WTC11 (cell line): ENCODE results near the gene BCL2L11. TPM values are rescaled to one million over a fixed set of nuclear protein-coding genes. Genes with fewer than 3 reads are reported as not detected.

Source experiments
- ATAC-seq: fragments of 200-7000 bp; cut with Tn5 transposase; 2 replicates; pipeline ENCODE4 v1.10.0; 2021; ENCODE audit warnings: mild to moderate bottlenecking, moderate library complexity
- CTCF ChIA-PET: fragments of 300-600 bp; sonication (Branson Sonifier 250); formaldehyde crosslinking; loops from one replicate; lab custom pipeline; 2021; ENCODE audit warnings: antibody characterized with exemption; lab: Charles Lee
- POLR2A ChIA-PET: fragments of 350-600 bp; sonication (Branson Sonifier 250); formaldehyde crosslinking; loops from one replicate; lab custom pipeline; 2021; ENCODE audit warnings: antibody characterized with exemption; lab: Charles Lee
- DNase-seq: peaks from one replicate; pipeline ENCODE4 v3.0.0; 2021; ENCODE audit warnings: low spot score
- H3K27ac Mint-ChIP-seq: 2 replicates; pipeline ENCODE4 v1.8.0; 2021; ENCODE audit warnings: mixed read lengths
- H3K27me3 Mint-ChIP-seq: 2 replicates; pipeline ENCODE4 v1.8.0; 2021; ENCODE audit warnings: low read depth, mild to moderate bottlenecking, moderate library complexity, mixed read lengths
- H3K36me3 Mint-ChIP-seq: 2 replicates; pipeline ENCODE4 v1.8.0; 2021; ENCODE audit warnings: mixed read lengths
- H3K4me1 Mint-ChIP-seq: 2 replicates; pipeline ENCODE4 v1.8.0; 2022; ENCODE audit warnings: mixed read lengths
- H3K4me3 Mint-ChIP-seq: 2 replicates; pipeline ENCODE4 v1.8.0; 2021; ENCODE audit warnings: mild to moderate bottlenecking, moderate library complexity, mixed read lengths
- H3K9me3 Mint-ChIP-seq: 2 replicates; pipeline ENCODE4 v1.8.0; 2021; ENCODE audit warnings: mixed read lengths
- ATF2 ChIP-seq: sonication (generic); formaldehyde crosslinking; IDR thresholded peaks from 2 replicates; pipeline ENCODE4 v1.8.1; 2022; ENCODE audit warnings: low read depth, missing genetic modification reagents, borderline replicate concordance
- CDX4 ChIP-seq: fragments of 250-450 bp; sonication (Bioruptor Pico); IDR thresholded peaks from 2 replicates; pipeline ENCODE4 v1.9.0; 2021; ENCODE audit warnings: moderate library complexity, mild to moderate bottlenecking, inconsistent platforms, borderline replicate concordance
- CREM ChIP-seq: sonication (generic); formaldehyde crosslinking; IDR thresholded peaks from 2 replicates; pipeline ENCODE4 v1.8.1; 2022; ENCODE audit warnings: mild to moderate bottlenecking, missing genetic modification reagents, moderate library complexity
- EMX1 ChIP-seq: fragments of 250-450 bp; sonication (Bioruptor Pico); IDR thresholded peaks from 2 replicates; pipeline ENCODE4 v1.8.0; 2021; ENCODE audit warnings: mild to moderate bottlenecking
- ETV6 ChIP-seq: sonication (generic); formaldehyde crosslinking; IDR thresholded peaks from 2 replicates; pipeline ENCODE4 v1.8.1; 2022; ENCODE audit warnings: mild to moderate bottlenecking, missing genetic modification reagents
- FOXJ3 ChIP-seq: sonication (generic); formaldehyde crosslinking; IDR thresholded peaks from 2 replicates; pipeline ENCODE4 v1.9.0; 2021; ENCODE audit warnings: missing genetic modification reagents, mild to moderate bottlenecking, borderline replicate concordance
- FOXK1 ChIP-seq: sonication (generic); formaldehyde crosslinking; IDR thresholded peaks from 2 replicates; pipeline ENCODE4 v1.8.0; 2022; ENCODE audit warnings: mild to moderate bottlenecking, moderate library complexity, missing genetic modification reagents
- FOXP1 ChIP-seq: sonication (generic); formaldehyde crosslinking; IDR thresholded peaks from 2 replicates; pipeline ENCODE4 v1.8.0; 2022; ENCODE audit warnings: missing genetic modification reagents, mild to moderate bottlenecking, moderate library complexity, borderline replicate concordance
- GRHL2 ChIP-seq: fragments of 250-450 bp; sonication (Bioruptor Pico); IDR thresholded peaks from 2 replicates; pipeline ENCODE4 v1.8.0; 2022; ENCODE audit warnings: mild to moderate bottlenecking, moderate library complexity; ENCODE audit not compliant: insufficient replicate concordance, severe bottlenecking
- MAX ChIP-seq: sonication (generic); formaldehyde crosslinking; IDR thresholded peaks from 2 replicates; pipeline ENCODE4 v1.8.0; 2022; ENCODE audit warnings: mild to moderate bottlenecking, missing genetic modification reagents
- NFYB ChIP-seq: sonication (generic); formaldehyde crosslinking; conservative IDR thresholded peaks from 2 replicates; pipeline ENCODE4 v1.8.0; 2022; ENCODE audit warnings: low read depth, missing genetic modification reagents
- NR2C2 ChIP-seq: sonication (generic); formaldehyde crosslinking; IDR thresholded peaks from 2 replicates; pipeline ENCODE4 v1.8.0; 2022; ENCODE audit warnings: mild to moderate bottlenecking, missing genetic modification reagents
- PRRX2 ChIP-seq: fragments of 250-450 bp; sonication (Bioruptor Pico); IDR thresholded peaks from 2 replicates; pipeline ENCODE4 v1.8.0; 2021; ENCODE audit warnings: mild to moderate bottlenecking
- RELA ChIP-seq: sonication (generic); formaldehyde crosslinking; IDR thresholded peaks from 2 replicates; pipeline ENCODE4 v1.8.1; 2022; ENCODE audit warnings: missing genetic modification reagents, mild to moderate bottlenecking, borderline replicate concordance
- SOX15 ChIP-seq: fragments of 250-450 bp; sonication (Bioruptor Pico); IDR thresholded peaks from 2 replicates; pipeline ENCODE4 v1.9.0; 2021; ENCODE audit warnings: mild to moderate bottlenecking
- TEAD4 ChIP-seq: sonication (generic); formaldehyde crosslinking; IDR thresholded peaks from 2 replicates; pipeline ENCODE4 v1.8.0; 2022; ENCODE audit warnings: mild to moderate bottlenecking, missing genetic modification reagents
- TP53 ChIP-seq: sonication (generic); formaldehyde crosslinking; IDR thresholded peaks from 2 replicates; pipeline ENCODE4 v1.8.1; 2023; ENCODE audit warnings: mild to moderate bottlenecking, missing genetic modification reagents
- ZNF121 ChIP-seq: sonication (generic); formaldehyde crosslinking; IDR thresholded peaks from 2 replicates; pipeline ENCODE4 v1.8.0; 2023; ENCODE audit warnings: missing genetic modification reagents
- ZNF281 ChIP-seq: sonication (generic); formaldehyde crosslinking; IDR thresholded peaks from 2 replicates; pipeline ENCODE4 v1.8.0; 2023; ENCODE audit warnings: mild to moderate bottlenecking, missing genetic modification reagents
- ZNF317 ChIP-seq: sonication (generic); formaldehyde crosslinking; IDR thresholded peaks from 2 replicates; pipeline ENCODE4 v1.8.1; 2023; ENCODE audit warnings: low read depth, mild to moderate bottlenecking, moderate library complexity, missing genetic modification reagents, borderline replicate concordance
- ZNF423 ChIP-seq: fragments of 250-450 bp; sonication (Bioruptor Pico); IDR thresholded peaks from 2 replicates; pipeline ENCODE4 v2.1.2; 2022; ENCODE audit warnings: mild to moderate bottlenecking, moderate library complexity
- total RNA-seq: library from RNA; stranded (reverse); gene quantifications from 3 replicates; pipeline ENCODE4 v1.2.3, GENCODE V29; 2021
- TF ChIP-seq, protein P1 (sequence below): sonication (generic); formaldehyde crosslinking; conservative IDR thresholded peaks from 2 replicates; pipeline ENCODE4 v1.8.1; 2022; ENCODE audit warnings: mild to moderate bottlenecking, missing genetic modification reagents
- TF ChIP-seq, protein P2 (sequence below): fragments of 200-600 bp; IDR thresholded peaks from 2 replicates; pipeline ENCODE4 v1.8.0; 2022; ENCODE audit warnings: antibody characterized with exemption
- TF ChIP-seq, protein P3 (sequence below): sonication (generic); formaldehyde crosslinking; IDR thresholded peaks from 2 replicates; pipeline ENCODE4 v1.8.1; 2023; ENCODE audit warnings: mild to moderate bottlenecking, missing genetic modification reagents, moderate library complexity

BCL2L11 gene
- total RNA-seq, 1 experiment from 2014 or later, result 19.3 TPM

DNA sequence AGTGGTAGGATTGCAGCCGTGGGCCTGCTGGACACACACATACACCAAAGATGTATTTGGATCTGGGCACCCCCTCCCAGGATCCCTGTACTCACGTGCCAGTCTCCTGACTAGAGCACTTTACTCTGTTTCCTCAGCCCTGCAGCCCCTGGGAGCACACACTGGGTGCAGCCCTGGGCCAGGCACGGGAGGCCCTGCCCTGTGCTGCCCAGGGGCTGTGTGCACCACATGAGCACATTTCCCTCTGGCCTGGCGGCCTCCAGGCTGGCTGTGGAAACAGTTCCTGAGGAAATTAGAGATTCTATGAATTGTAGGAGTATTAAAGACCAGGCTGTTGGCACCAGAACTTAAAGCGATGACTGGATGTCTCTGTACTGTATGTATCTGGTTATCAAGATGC lies 45.4 kb downstream of the BCL2L11 start:
- Mint-ChIP-seq H3K4me1 (peaks cover 45% of the 10 kb centered on the region), H3K4me3 (no peak overlapping the region), H3K36me3 (peaks cover 14% of the 10 kb centered on the region), H3K9me3 (no peaks in the 10 kb centered on the region), H3K27me3 (no peaks in the 10 kb centered on the region), H3K27ac (no peak overlapping the region)
- POLR2A ChIA-PET, result no interaction called here
- CTCF ChIA-PET, result no interaction called here
- DNase-seq (no peak), ATAC-seq (no peak)
- TF ChIP-seq CDX4 (CRISPR knock-in tag), result no peak
- TF ChIP-seq ETV6 (CRISPR knock-in tag), result no peak
- TF ChIP-seq ZNF281 (CRISPR knock-in tag), result no peak
- no peak for TF ChIP-seq GRHL2 (CRISPR knock-in tag)
- TF ChIP-seq, protein P1, sequence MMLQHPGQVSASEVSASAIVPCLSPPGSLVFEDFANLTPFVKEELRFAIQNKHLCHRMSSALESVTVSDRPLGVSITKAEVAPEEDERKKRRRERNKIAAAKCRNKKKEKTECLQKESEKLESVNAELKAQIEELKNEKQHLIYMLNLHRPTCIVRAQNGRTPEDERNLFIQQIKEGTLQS, result no peak
- TF ChIP-seq ZNF317 (CRISPR knock-in tag), result no peak
- no peak for TF ChIP-seq ZNF423

DNA sequence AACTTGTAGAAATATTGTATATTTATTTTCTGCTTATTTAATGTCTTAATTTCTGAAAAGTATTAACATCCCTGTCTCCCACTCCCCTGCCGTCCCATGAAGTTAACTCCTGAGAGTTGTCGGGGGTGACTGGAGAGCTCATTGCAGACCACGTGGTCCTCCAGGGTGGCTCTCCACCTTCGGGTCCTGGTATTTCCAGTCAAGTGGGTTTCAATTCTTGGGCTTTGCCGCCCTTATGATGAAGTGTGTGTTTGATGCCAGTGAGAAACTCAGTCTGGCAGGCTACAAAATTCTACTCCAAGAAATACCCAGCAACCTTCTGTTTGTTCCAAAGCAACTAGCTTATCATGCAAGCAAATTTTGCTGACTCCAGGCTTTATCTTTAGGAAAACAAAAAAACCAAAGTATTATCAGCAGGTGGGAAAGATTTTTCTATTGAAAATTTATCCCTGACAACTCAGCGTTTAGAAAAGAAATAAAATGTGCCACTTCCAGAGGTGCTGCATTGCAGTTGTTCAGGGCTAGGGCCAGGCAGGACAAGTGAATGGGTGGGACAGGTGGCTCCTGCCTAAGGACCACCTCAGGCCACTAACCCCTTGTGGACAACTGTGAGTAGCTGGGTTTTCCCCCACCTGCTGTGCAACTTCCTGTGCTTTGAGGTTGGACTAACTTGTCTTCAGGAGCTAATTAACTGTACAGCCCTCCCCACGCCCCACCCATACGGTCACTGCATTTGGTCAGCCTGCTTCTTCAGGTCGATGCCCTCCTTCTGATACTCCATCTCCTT lies 46.6 kb downstream of the BCL2L11 start:
- Mint-ChIP-seq H3K4me1 (peaks cover 45% of the 10 kb centered on the region), H3K4me3 (no peak overlapping the region), H3K9me3 (no peaks in the 10 kb centered on the region), H3K27me3 (no peaks in the 10 kb centered on the region), H3K27ac (0 out of 2 replicates have a peak overlapping the region, but pooled peaks have one; percentile 19), H3K36me3 (peaks cover 14% of the 10 kb centered on the region)
- POLR2A ChIA-PET, result no interaction called here
- ATAC-seq (no peak), DNase-seq (no peak)
- TF ChIP-seq NFYB (CRISPR knock-in tag), result no peak
- no peak for TF ChIP-seq CREM (CRISPR knock-in tag)
- TF ChIP-seq, protein P2, sequence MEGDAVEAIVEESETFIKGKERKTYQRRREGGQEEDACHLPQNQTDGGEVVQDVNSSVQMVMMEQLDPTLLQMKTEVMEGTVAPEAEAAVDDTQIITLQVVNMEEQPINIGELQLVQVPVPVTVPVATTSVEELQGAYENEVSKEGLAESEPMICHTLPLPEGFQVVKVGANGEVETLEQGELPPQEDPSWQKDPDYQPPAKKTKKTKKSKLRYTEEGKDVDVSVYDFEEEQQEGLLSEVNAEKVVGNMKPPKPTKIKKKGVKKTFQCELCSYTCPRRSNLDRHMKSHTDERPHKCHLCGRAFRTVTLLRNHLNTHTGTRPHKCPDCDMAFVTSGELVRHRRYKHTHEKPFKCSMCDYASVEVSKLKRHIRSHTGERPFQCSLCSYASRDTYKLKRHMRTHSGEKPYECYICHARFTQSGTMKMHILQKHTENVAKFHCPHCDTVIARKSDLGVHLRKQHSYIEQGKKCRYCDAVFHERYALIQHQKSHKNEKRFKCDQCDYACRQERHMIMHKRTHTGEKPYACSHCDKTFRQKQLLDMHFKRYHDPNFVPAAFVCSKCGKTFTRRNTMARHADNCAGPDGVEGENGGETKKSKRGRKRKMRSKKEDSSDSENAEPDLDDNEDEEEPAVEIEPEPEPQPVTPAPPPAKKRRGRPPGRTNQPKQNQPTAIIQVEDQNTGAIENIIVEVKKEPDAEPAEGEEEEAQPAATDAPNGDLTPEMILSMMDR, result no peak
- TF ChIP-seq ZNF423, result no peak
- no peak for TF ChIP-seq SOX15 (CRISPR knock-in tag)
- no peak; the same call in 1 of the 2 replicates for TF ChIP-seq NR2C2 (CRISPR knock-in tag)
- TF ChIP-seq PRRX2 (CRISPR knock-in tag), result no peak
- TF ChIP-seq TP53 (CRISPR knock-in tag), result no peak
- no peak for TF ChIP-seq RELA (CRISPR knock-in tag)
- no peak for TF ChIP-seq TEAD4
- TF ChIP-seq ATF2 (CRISPR knock-in tag), result no peak
- no peak for TF ChIP-seq FOXJ3 (CRISPR knock-in tag)
- TF ChIP-seq FOXK1 (CRISPR knock-in tag), result no peak
- TF ChIP-seq FOXP1 (CRISPR knock-in tag), result no peak
- no peak for TF ChIP-seq EMX1 (CRISPR knock-in tag)
- TF ChIP-seq, protein P3, sequence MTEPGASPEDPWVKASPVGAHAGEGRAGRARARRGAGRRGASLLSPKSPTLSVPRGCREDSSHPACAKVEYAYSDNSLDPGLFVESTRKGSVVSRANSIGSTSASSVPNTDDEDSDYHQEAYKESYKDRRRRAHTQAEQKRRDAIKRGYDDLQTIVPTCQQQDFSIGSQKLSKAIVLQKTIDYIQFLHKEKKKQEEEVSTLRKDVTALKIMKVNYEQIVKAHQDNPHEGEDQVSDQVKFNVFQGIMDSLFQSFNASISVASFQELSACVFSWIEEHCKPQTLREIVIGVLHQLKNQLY (CRISPR knock-in tag), result no peak
- no peak for TF ChIP-seq MAX (CRISPR knock-in tag)
- no peak for TF ChIP-seq ZNF121
- CTCF ChIA-PET, result interaction anchor here (1.5 kb wide), 1 partner anchor 50 kb away, joined by 5 read pairs; no protein-coding TSS in a partner anchor
